HCT116 (cell line): ENCODE measurements around the gene CERK. TPM values are rescaled to one million over a fixed set of nuclear protein-coding genes. Genes with fewer than 3 reads are reported as not detected.

Source experiments
- ATAC-seq: fragments of 200-7000 bp; cut with Tn5 transposase; 2 replicates; pipeline ENCODE4 v1.9.1; 2020; ENCODE audit warnings: mild to moderate bottlenecking, moderate library complexity
- BruUV-seq: library from RNA; stranded (reverse); fragments of 400-500 nt; replicated peaks from 2 replicates; lab custom pipeline; 2021; lab: Mats Ljungman, UMichigan
- CTCF ChIA-PET: fragments of 300-600 bp; sonication (Branson Sonifier 250); formaldehyde crosslinking; loops from one replicate; lab custom pipeline; 2021; ENCODE audit warnings: antibody characterized with exemption; lab: Charles Lee
- POLR2A ChIA-PET: fragments of 300-600, 350-600 bp; sonication (Branson Sonifier 250); formaldehyde crosslinking; loops from one replicate; lab custom pipeline; 2021; ENCODE audit warnings: antibody characterized with exemption; lab: Charles Lee
- RAD21 ChIA-PET, 2 experiments: fragments of 300-600 bp; sonication (Branson Sonifier 250); formaldehyde crosslinking; loops; one replicate each; lab custom pipeline; 2023; ENCODE audit warnings: low total read pairs in 2 of 2; ENCODE audit not compliant: uncharacterized antibody in 2 of 2, unreplicated experiment in 2 of 2, low non-redundant PET in 1 of 2; lab: Charles Lee
- DNase-seq: peaks from one replicate; pipeline ENCODE4 v3.0.0-alpha.2; 2010; ENCODE audit warnings: low read depth, low spot score
- H2AFZ ChIP-seq: fragments of 200-600 bp; shearing (Covaris generic), sonication (generic); 2 replicates; pipeline ENCODE4 v1.6.1; 2017; ENCODE audit warnings: low read depth, mixed run types, mixed read lengths, antibody characterized with exemption, low read length; ENCODE audit not compliant: poor library complexity, severe bottlenecking
- H3K27ac ChIP-seq: 2 replicates; pipeline ENCODE4 v1.5.1; 2012; ENCODE audit warnings: low read depth, low read length
- H3K27me3 ChIP-seq: fragments of 200-600 bp; sonication (generic); 2 replicates; pipeline ENCODE4 v1.6.1; 2016; ENCODE audit warnings: mixed run types, low read length, mixed read lengths; ENCODE audit not compliant: insufficient read depth
- H3K36me3 ChIP-seq, 2 experiments: fragments of 200-500 bp in 1 of 2; fragments of 200-600 bp in 1 of 2; sonication (Bioruptor generic) in 1 of 2; sonication (generic) in 1 of 2; 2 replicates each; pipeline versions ENCODE4 v1.5.1 to v1.6.1; 2014 to 2016; ENCODE audit warnings: low read length in 2 of 2, inconsistent platforms in 1 of 2, mixed read lengths in 1 of 2, mixed run types in 1 of 2; ENCODE audit not compliant: insufficient read depth in 2 of 2, control insufficient read depth in 1 of 2
- H3K4me1 ChIP-seq, 2 experiments: fragments of 200-600 bp in 1 of 2; sonication (generic) in 1 of 2; 2 replicates each; pipeline versions ENCODE4 v1.5.1 to v1.6.1; 2012 to 2017; ENCODE audit warnings: low read length in 2 of 2, inconsistent platforms in 1 of 2, mild to moderate bottlenecking in 1 of 2, mixed read lengths in 1 of 2, mixed run types in 1 of 2, moderate library complexity in 1 of 2; ENCODE audit not compliant: insufficient read depth in 2 of 2, control insufficient read depth in 1 of 2
- H3K4me2 ChIP-seq: fragments of 200-600 bp; sonication (generic); 2 replicates; pipeline ENCODE4 v1.6.1; 2017; ENCODE audit warnings: mixed run types, low read length, mixed read lengths
- H3K4me3 ChIP-seq, 2 experiments: fragments of 200-600 bp in 1 of 2; sonication (generic) in 1 of 2; replicated peaks in 1 of 2; 2 replicates each; pipeline ENCODE4 v1.5.1; 2011 to 2016; ENCODE audit warnings: low read length in 2 of 2, control low read depth in 1 of 2, low read depth in 1 of 2, mild to moderate bottlenecking in 1 of 2, mixed read lengths in 1 of 2, mixed run types in 1 of 2
- H3K79me2 ChIP-seq: fragments of 200-600 bp; sonication (generic); 2 replicates; pipeline ENCODE4 v1.6.1; 2017; ENCODE audit warnings: mild to moderate bottlenecking, mixed run types, low read length, moderate library complexity, mixed read lengths; ENCODE audit not compliant: insufficient read depth
- H3K9ac ChIP-seq: fragments of 200-600 bp; sonication (generic); 2 replicates; pipeline ENCODE4 v1.6.1; 2016; ENCODE audit warnings: low read length, mixed read lengths
- H3K9me2 ChIP-seq: fragments of 200-600 bp; sonication (generic), shearing (Covaris generic); 2 replicates; pipeline ENCODE4 v1.6.1; 2017; ENCODE audit warnings: mixed run types, mild to moderate bottlenecking, moderate library complexity; ENCODE audit not compliant: insufficient read depth
- H3K9me3 ChIP-seq, 2 experiments: fragments of 200-500 bp in 1 of 2; fragments of 200-600 bp in 1 of 2; sonication (Bioruptor generic) in 1 of 2; sonication (generic) in 1 of 2; 2 replicates each; pipeline ENCODE4 v1.6.1; 2014 to 2017; ENCODE audit warnings: low read length in 2 of 2, mixed read lengths in 2 of 2, inconsistent platforms in 1 of 2, low read depth in 1 of 2, mild to moderate bottlenecking in 1 of 2, mixed run types in 1 of 2, moderate library complexity in 1 of 2; ENCODE audit not compliant: control insufficient read depth in 1 of 2, insufficient read depth in 1 of 2
- H4K20me1 ChIP-seq: fragments of 200-600 bp; sonication (generic), shearing (Covaris generic); 2 replicates; pipeline ENCODE4 v1.6.1; 2017; ENCODE audit warnings: mixed run types, mild to moderate bottlenecking, moderate library complexity; ENCODE audit not compliant: insufficient read depth
- CTCF ChIP-seq, 3 experiments: fragments of 200-600 bp in 1 of 3; sonication (generic) in 1 of 3; IDR thresholded peaks in 2 of 3; conservative IDR thresholded peaks in 1 of 3; 2 replicates each; pipeline ENCODE4 v1.5.1; 2012 to 2017; ENCODE audit warnings: low read depth in 2 of 3, low read length in 2 of 3, antibody characterized with exemption in 1 of 3, borderline replicate concordance in 1 of 3, control low read depth in 1 of 3, mild to moderate bottlenecking in 1 of 3, mixed read lengths in 1 of 3, mixed run types in 1 of 3, moderate library complexity in 1 of 3; ENCODE audit not compliant: insufficient read depth in 1 of 3
- EZH2 ChIP-seq: fragments of 200-600 bp; sonication (generic); IDR thresholded peaks from 2 replicates; pipeline ENCODE4 v1.6.1; 2017; ENCODE audit warnings: antibody characterized with exemption, mixed run types
- REST ChIP-seq: IDR thresholded peaks from 2 replicates; pipeline ENCODE4 v1.6.1; 2012; ENCODE audit warnings: low read depth
- intact Hi-C: fragments of 100-400 bp; cut with micrococcal nuclease; formaldehyde crosslinking; loops from 2 replicates; pipeline ENCODE4 v1.10.0; 2022
- total RNA-seq: library from RNA; stranded (reverse); gene quantifications from one replicate; pipeline ENCODE4 v1.2.1, GENCODE V29; 2021; ENCODE audit not compliant: unreplicated experiment

CERK gene
- total RNA-seq, 1 experiment from 2014 or later = 35.0 TPM

GRCh38 chr22:46719921-46720320, 18.1 kb downstream of the CERK start:
- peaks cover 0 to 3% of the 10 kb centered on the region in 2 experiments; a peak in 2 of 4 replicates for H3K4me1 ChIP-seq
- ChIA-PET CTCF (no interaction called here), RAD21 (no interaction called here), POLR2A (interaction anchor here (0.6 kb wide), 1 partner anchor 27 kb away, joined by 3 read pairs; no protein-coding TSS in a partner anchor)
- no peaks in the 10 kb centered on the region for H3K9me2 ChIP-seq
- peaks cover 5 to 8% of the 10 kb centered on the region in 2 experiments; a peak in 2 of 4 replicates for H3K36me3 ChIP-seq
- no peaks in the 10 kb centered on the region for H3K9me3 ChIP-seq
- ATAC-seq (no peak), DNase-seq (no peak)
- H3K27ac ChIP-seq = no peak overlapping the region
- H4K20me1 ChIP-seq = no peaks in the 10 kb centered on the region
- BruUV-seq = no TSS peak
- no peaks in the 10 kb centered on the region for H3K27me3 ChIP-seq
- intact Hi-C loops = no loop called here
- H3K9ac ChIP-seq = no peak overlapping the region
- H3K79me2 ChIP-seq = no peaks in the 10 kb centered on the region
- no peak overlapping the region for H3K4me2 ChIP-seq
- H2AFZ ChIP-seq = no peak overlapping the region
- TF ChIP-seq REST (no peak), CTCF (IDR thresholded peaks at IDR 0.05 in 2 of 3, conservative IDR thresholded peaks at IDR 0.05 in 1 of 3; ENCODE audit: borderline replicate concordance in 1 of 3, insufficient read depth in 1 of 3, low read depth in 2 of 3, low read length in 2 of 3) (no peak), EZH2 (no peak)
- TF ChIP-seq, all 23 proteins: peak for 0
- no peak overlapping the region for H3K4me3 ChIP-seq
